ENCODE results near the gene EFTUD2.

- no peak for TF ChIP-seq RARB (CRISPR knock-in tag; IDR thresholded peaks at IDR 0.05)
- no peak for TF ChIP-seq ESRRG (CRISPR knock-in tag; IDR thresholded peaks at IDR 0.05)
- TF ChIP-seq TCF4 (CRISPR knock-in tag; IDR thresholded peaks at IDR 0.05; ENCODE audit: borderline replicate concordance), result no peak
- no peak for TF ChIP-seq PATZ1 (CRISPR knock-in tag; IDR thresholded peaks at IDR 0.05; ENCODE audit: borderline replicate concordance)
- TF ChIP-seq ZNF70 (CRISPR knock-in tag; IDR thresholded peaks at IDR 0.05), result no peak
- TF ChIP-seq PPARA (CRISPR knock-in tag; IDR thresholded peaks at IDR 0.05; ENCODE audit: borderline replicate concordance), result no peak
- TF ChIP-seq OSR1 (CRISPR knock-in tag; IDR thresholded peaks at IDR 0.05), result no peak
- TF ChIP-seq ZNF8 (CRISPR knock-in tag; IDR thresholded peaks at IDR 0.05), result no peak
- TF ChIP-seq GLIS3 (CRISPR knock-in tag; IDR thresholded peaks at IDR 0.05), result no peak
- TF ChIP-seq POU6F1 (CRISPR knock-in tag; IDR thresholded peaks at IDR 0.05; ENCODE audit: borderline replicate concordance, low read depth), result no peak
- TF ChIP-seq ARNTL (CRISPR knock-in tag; IDR thresholded peaks at IDR 0.05; ENCODE audit: borderline replicate concordance, low read depth), result no peak
Measured at GRCh38 chr17:44933824-44934744, 34.8 kb upstream of the EFTUD2 start.

Measured in SK-N-SH treated with all-trans-retinoic acid at 6 μM for 48 hours (cell line).